A549 (cell line): Measurements from ENCODE around the gene RPTOR. TPM values are rescaled to one million over a fixed set of nuclear protein-coding genes. Genes with fewer than 3 reads are reported as not detected.
A peak's percentile ranks its signal among the peaks of the same experiment; 100 is the strongest.

ENCODE experiments used
- ATAC-seq, 2 experiments: fragments of 200-7000 bp in 1 of 2; fragments of >200 bp in 1 of 2; cut with Nextera tagmentation in 1 of 2; cut with Tn5 transposase in 1 of 2; 3 replicates each; pipeline versions ENCODE4 v1.8.0 to v1.9.1; 2018 to 2020; ENCODE audit warnings: mild to moderate bottlenecking in 1 of 2, moderate library complexity in 1 of 2
- CTCF ChIA-PET: fragments of 300-600 bp; sonication (Branson Sonifier 250); formaldehyde crosslinking; extraction: SDS; loops from one replicate; lab custom pipeline; 2021; ENCODE audit warnings: antibody characterized with exemption, inconsistent platforms; lab: Yijun Ruan, JAX
- POLR2A ChIA-PET: fragments of 350-600 bp; formaldehyde crosslinking; extraction: SDS; loops from one replicate; lab custom pipeline; 2021; ENCODE audit warnings: antibody characterized with exemption, inconsistent platforms; lab: Yijun Ruan, JAX
- DNase-seq, 2 experiments: peaks; one replicate each; pipeline versions ENCODE4 v3.0.0 to v3.0.0-alpha.2; 2011 to 2016; ENCODE audit warnings: low read depth in 1 of 2, low spot score in 1 of 2
- FAIRE-seq: peaks from 2 replicates; lab custom pipeline; 2011; peaks lifted over from hg19 to GRCh38; lab: Jason Lieb, UNC
- H3K27ac ChIP-seq, 2 experiments: fragments of >200 bp; sonication (Bioruptor Twin); formaldehyde crosslinking; 3 replicates each; pipeline ENCODE4 v1.5.1; 2016 to 2017
- H3K4me1 ChIP-seq: fragments of >200 bp; sonication (Bioruptor Twin); formaldehyde crosslinking; 3 replicates; pipeline ENCODE4 v1.6.1; 2016
- H3K4me2 ChIP-seq: fragments of >200 bp; sonication (Bioruptor Twin); formaldehyde crosslinking; 3 replicates; pipeline ENCODE4 v1.6.1; 2016
- H3K4me3 ChIP-seq: fragments of >200 bp; sonication (Bioruptor Twin); formaldehyde crosslinking; 3 replicates; pipeline ENCODE4 v1.5.1; 2016
- H3K9me3 ChIP-seq: fragments of >200 bp; sonication (Bioruptor Twin); formaldehyde crosslinking; 3 replicates; pipeline ENCODE4 v1.6.1; 2016
- BCL3 ChIP-seq: fragments of >200 bp; sonication (Bioruptor Twin); formaldehyde crosslinking; IDR thresholded peaks from 3 replicates; pipeline ENCODE4 v1.6.1; 2016
- BHLHE40 ChIP-seq: IDR thresholded peaks from 2 replicates; pipeline ENCODE4 v1.6.1; 2012; ENCODE audit warnings: low read depth, low read length, inconsistent platforms
- CBX2 ChIP-seq: fragments of 200-600 bp; sonication (generic); IDR thresholded peaks from 2 replicates; pipeline ENCODE4 v1.6.1; 2016; ENCODE audit warnings: low read depth, mild to moderate bottlenecking, borderline replicate concordance
- CHD2 ChIP-seq: fragments of 150-350 bp; IDR thresholded peaks from 2 replicates; pipeline ENCODE4 v1.6.1; 2014; ENCODE audit warnings: low read length; ENCODE audit not compliant: partially characterized antibody
- E2F6 ChIP-seq: IDR thresholded peaks from 2 replicates; pipeline ENCODE4 v1.6.1; 2012; ENCODE audit warnings: low read depth, borderline replicate concordance
- ELK1 ChIP-seq: fragments of 150-350 bp; IDR thresholded peaks from 2 replicates; pipeline ENCODE4 v1.6.1; 2014; ENCODE audit warnings: low read depth, mild to moderate bottlenecking, low read length
- EP300 ChIP-seq, 2 experiments: fragments of >200 bp; sonication (Bioruptor Twin); formaldehyde crosslinking; IDR thresholded peaks; 2 replicates in 1 of 2; 3 replicates in 1 of 2; pipeline ENCODE4 v1.6.1; 2016 to 2017
- ESRRA ChIP-seq: fragments of 150-350 bp; IDR thresholded peaks from 2 replicates; pipeline ENCODE4 v1.6.1; 2014; ENCODE audit warnings: mild to moderate bottlenecking, low read length, borderline replicate concordance
- FOSB ChIP-seq: fragments of 250-450 bp; sonication (Bioruptor Pico); IDR thresholded peaks from 2 replicates; pipeline ENCODE4 v1.5.0; 2020; ENCODE audit warnings: mild to moderate bottlenecking, moderate library complexity
- FOSL2 ChIP-seq, 2 experiments: fragments of 450-650 bp in 1 of 2; fragments of >200 bp in 1 of 2; sonication (Bioruptor Twin) in 1 of 2; formaldehyde crosslinking; IDR thresholded peaks; 2 replicates each; pipeline versions ENCODE4 v1.5.0 to v1.6.1; 2016 to 2020; ENCODE audit warnings: mild to moderate bottlenecking in 1 of 2, moderate library complexity in 1 of 2
- GATA3 ChIP-seq: IDR thresholded peaks from 2 replicates; pipeline ENCODE4 v1.6.1; 2012; ENCODE audit warnings: borderline replicate concordance
- HES2 ChIP-seq: fragments of >200 bp; sonication (Bioruptor Twin); formaldehyde crosslinking; IDR thresholded peaks from 2 replicates; pipeline ENCODE4 v1.6.1; 2016
- JUN ChIP-seq, 2 experiments: fragments of >200 bp; sonication (Bioruptor Twin); formaldehyde crosslinking; IDR thresholded peaks; 2 replicates in 1 of 2; 3 replicates in 1 of 2; pipeline ENCODE4 v1.6.1; 2016 to 2017
- KDM1A ChIP-seq: fragments of 200-600 bp; sonication (generic); IDR thresholded peaks from 2 replicates; pipeline ENCODE4 v1.6.1; 2016; ENCODE audit warnings: low read depth, mild to moderate bottlenecking
- MAZ ChIP-seq: fragments of 150-350 bp; IDR thresholded peaks from 2 replicates; pipeline ENCODE4 v1.6.1; 2014; ENCODE audit warnings: antibody characterized with exemption, low read depth, low read length, borderline replicate concordance
- PHF8 ChIP-seq: fragments of 200-600 bp; sonication (generic); IDR thresholded peaks from 2 replicates; pipeline ENCODE4 v1.6.1; 2016; ENCODE audit warnings: low read depth, mild to moderate bottlenecking, antibody characterized with exemption, moderate library complexity, borderline replicate concordance
- POLR2A ChIP-seq: IDR thresholded peaks from 2 replicates; pipeline ENCODE4 v1.6.1; 2012; ENCODE audit warnings: mild to moderate bottlenecking, low read length
- RARB ChIP-seq: fragments of 250-450 bp; sonication (Bioruptor Pico); IDR thresholded peaks from 2 replicates; pipeline ENCODE4 v1.8.0; 2021; ENCODE audit warnings: mild to moderate bottlenecking, moderate library complexity
- RCOR1 ChIP-seq: fragments of 150-350 bp; IDR thresholded peaks from 2 replicates; pipeline ENCODE4 v1.6.1; 2014; ENCODE audit warnings: antibody characterized with exemption, low read length, low read depth
- RNF2 ChIP-seq: fragments of 200-600 bp; sonication (generic); IDR thresholded peaks from 2 replicates; pipeline ENCODE4 v1.6.1; 2016; ENCODE audit warnings: low read depth, mild to moderate bottlenecking, antibody characterized with exemption, moderate library complexity, borderline replicate concordance
- SMC3 ChIP-seq: fragments of >200 bp; sonication (Bioruptor Twin); formaldehyde crosslinking; IDR thresholded peaks from 3 replicates; pipeline ENCODE4 v1.6.1; 2018; ENCODE audit warnings: inconsistent platforms
- SREBF2 ChIP-seq: fragments of 450-650 bp; IDR thresholded peaks from 2 replicates; pipeline ENCODE4 v1.6.1; 2014; ENCODE audit warnings: mild to moderate bottlenecking, moderate library complexity
- ZC3H11A ChIP-seq: fragments of 450-650 bp; IDR thresholded peaks from 2 replicates; pipeline ENCODE4 v1.6.1; 2014; ENCODE audit warnings: antibody characterized with exemption, mild to moderate bottlenecking
- ZNF302 ChIP-seq: fragments of 250-450 bp; sonication (Bioruptor Pico); IDR thresholded peaks from 2 replicates; pipeline ENCODE4 v1.9.0; 2021; ENCODE audit warnings: inconsistent platforms, mild to moderate bottlenecking, moderate library complexity
- ZSCAN20 ChIP-seq: fragments of 250-450 bp; sonication (Bioruptor Pico); IDR thresholded peaks from 2 replicates; pipeline ENCODE4 v1.8.0; 2022; ENCODE audit warnings: mild to moderate bottlenecking, moderate library complexity
- WGBS: methylation state at CpG from one replicate; pipeline ENCODE4 v1.1.6; 2017; ENCODE audit errors: missing lambda C conversion rate; 5-methylcytosine and 5-hydroxymethylcytosine counted together
- polyA plus RNA-seq, 4 experiments: library from polyadenylated mRNA; depleted of rRNA in 3 of 4; stranded (reverse); fragments of >200 nt; fragmentation: RNase III in 1 of 4; extraction: RNeasy Plus Mini Kit Qiagen cat#74134 plus additional on column Dnase treatment in 1 of 4; gene quantifications; 2 replicates in 3 of 4; 3 replicates in 1 of 4; pipeline ENCODE4 v1.2.3, GENCODE V29; 2011 to 2017

Gene RPTOR
- polyA plus RNA-seq, 2 of the 4 experiments (the other 2 are of a cell fraction), result 10.8 to 27.1 TPM

GRCh38 chr17:80618304-80618703 lies 73.7 kb downstream of the RPTOR start:
- CTCF ChIA-PET, result interaction anchor here (1.7 to 2.1 kb wide), 3 partner anchors 31 to 43 kb away, joined by 4 to 6 read pairs (median 6); no protein-coding TSS in a partner anchor
- no peak for DNase-seq
- peak overlapping the region in 1 of 2 experiments; percentile 69; a peak in 1 of 6 replicates for H3K27ac ChIP-seq

GRCh38 chr17:80619535-80620235 lies 75.0 kb downstream of the RPTOR start:
- peak overlapping the region in 1 of 2 experiments; percentile 69; a peak in 3 of 6 replicates for H3K27ac ChIP-seq
- H3K4me1 ChIP-seq, result peaks cover 22% of the 10 kb centered on the region
- peak; percentile 39 to 69 for DNase-seq
- WGBS, result 45% methylated on average over 8 of the region's 9 CpGs
- H3K4me2 ChIP-seq, result peak overlapping the region; percentile 58
- H3K4me3 ChIP-seq, result no peak overlapping the region
- peak; percentile 78 to 79; a peak in 5 of 6 replicates for ATAC-seq
- TF ChIP-seq FOSL2 (IDR thresholded peaks at IDR 0.05) (no peak), FOSL2 (CRISPR knock-in tag; IDR thresholded peaks at IDR 0.05) (peak; percentile 30; the same call in 1 of the 2 replicates), JUN (IDR thresholded peaks at IDR 0.05) (no peak)
- no peaks in the 10 kb centered on the region for H3K9me3 ChIP-seq
- peak; percentile 36 for FAIRE-seq
- ChIA-PET CTCF (interaction anchor here (1.8 to 2.1 kb wide), 2 partner anchors 30 to 44 kb away, joined by 4 to 6 read pairs; no protein-coding TSS in a partner anchor), POLR2A (no interaction called here)

More at GRCh38 chr17:80618304-80618703, 73.7 kb downstream of the RPTOR start:
- Histone ChIP-seq H3K4me2 (no peak overlapping the region), H3K4me1 (peaks cover 22% of the 10 kb centered on the region)
- ATAC-seq, result no peak
- TF ChIP-seq BHLHE40, result no peak
- TF ChIP-seq KDM1A, result no peak
- no peak for TF ChIP-seq MAZ
- no peak for TF ChIP-seq POLR2A
- no peak for TF ChIP-seq ZNF302 (CRISPR knock-in tag)
- TF ChIP-seq BCL3, result no peak
- TF ChIP-seq RCOR1, result no peak
- no peak for TF ChIP-seq RARB
- no peak for TF ChIP-seq ZC3H11A
- no peak for TF ChIP-seq GATA3
- TF ChIP-seq FOSL2 (IDR thresholded peaks at IDR 0.05), result no peak
- no peak for TF ChIP-seq FOSL2 (CRISPR knock-in tag; IDR thresholded peaks at IDR 0.05)
- TF ChIP-seq ELK1, result no peak
- TF ChIP-seq RNF2, result no peak
- no peak for TF ChIP-seq FOSB
- no peak for TF ChIP-seq PHF8
- TF ChIP-seq SMC3, result no peak
- no peak for TF ChIP-seq CBX2
- TF ChIP-seq ZSCAN20, result no peak
- TF ChIP-seq CHD2, result no peak
- TF ChIP-seq SREBF2, result no peak
- TF ChIP-seq, all 56 proteins: peak for 0
- 90% methylated on average over 9 of the region's 9 CpGs for WGBS
- POLR2A ChIA-PET, result no interaction called here
- Histone ChIP-seq H3K4me3 (no peak overlapping the region), H3K9me3 (no peaks in the 10 kb centered on the region)
- no peak for FAIRE-seq

- CTCF ChIA-PET, result interaction anchor here (0.6 to 1.4 kb wide), 4 partner anchors 46 to 195 kb away, joined by 3 read pairs; no protein-coding TSS in a partner anchor
- ATAC-seq (no peak; a peak in 1 of 6 replicates), FAIRE-seq (no peak), DNase-seq (no peak)
- no peak for TF ChIP-seq E2F6
- TF ChIP-seq EP300 (IDR thresholded peaks at IDR 0.05), result no peak
- TF ChIP-seq HES2, result no peak
- TF ChIP-seq ZSCAN20, result no peak
- no peak for TF ChIP-seq ESRRA
- TF ChIP-seq KDM1A, result no peak
- Histone ChIP-seq H3K9me3 (no peaks in the 10 kb centered on the region), H3K4me3 (no peak overlapping the region), H3K27ac (no peak overlapping the region), H3K4me1 (peaks cover 22% of the 10 kb centered on the region), H3K4me2 (no peak overlapping the region)
- 93% methylated on average over 25 of the region's 25 CpGs for WGBS
- POLR2A ChIA-PET, result no interaction called here
Observed at GRCh38 chr17:80621335-80621996, 76.8 kb downstream of the RPTOR start.
